SK-N-SH treated with all-trans-retinoic acid at 6 μM for 48 hours (cell line): ENCODE data around the gene UBE2I.
"Not testable (repeated sequence)": the region's sequence is repeated elsewhere in the genome, so short reads cannot be mapped to it uniquely, and the experiment has no call there.

ENCODE experiments used
- ATAC-seq: fragments of 200-7000 bp; cut with Tn5 transposase; 3 replicates; pipeline ENCODE4 v1.9.1; 2020; ENCODE audit warnings: mild to moderate bottlenecking, moderate library complexity
- ARNTL ChIP-seq: fragments of 450-650 bp; formaldehyde crosslinking; IDR thresholded peaks from 2 replicates; pipeline ENCODE4 v1.5.0; 2020; ENCODE audit warnings: low read depth, mild to moderate bottlenecking, moderate library complexity, borderline replicate concordance
- BACH2 ChIP-seq: fragments of 250-450 bp; sonication (Bioruptor Pico); IDR thresholded peaks from 2 replicates; pipeline ENCODE4 v1.9.0; 2021; ENCODE audit warnings: mild to moderate bottlenecking, borderline replicate concordance
- CREB5 ChIP-seq: fragments of 250-450 bp; sonication (Bioruptor Pico); IDR thresholded peaks from 2 replicates; pipeline ENCODE4 v1.5.1; 2020; ENCODE audit warnings: low read depth, mild to moderate bottlenecking, moderate library complexity
- CSDC2 ChIP-seq: fragments of 250-450 bp; sonication (Bioruptor Pico); IDR thresholded peaks from 2 replicates; pipeline ENCODE4 v1.5.0; 2020; ENCODE audit warnings: mild to moderate bottlenecking, moderate library complexity
- ESRRG ChIP-seq: fragments of 250-450 bp; sonication (Bioruptor Pico); IDR thresholded peaks from 2 replicates; pipeline ENCODE4 v1.6.1; 2021; ENCODE audit warnings: mild to moderate bottlenecking
- GLIS3 ChIP-seq: fragments of 250-450 bp; sonication (Bioruptor Pico); IDR thresholded peaks from 2 replicates; pipeline ENCODE4 v1.5.0; 2020; ENCODE audit warnings: mild to moderate bottlenecking, moderate library complexity
- ISL1 ChIP-seq: fragments of 250-450 bp; sonication (Bioruptor Pico); IDR thresholded peaks from 2 replicates; pipeline ENCODE4 v2.1.2; 2022; ENCODE audit warnings: mild to moderate bottlenecking, moderate library complexity
- POU6F1 ChIP-seq: fragments of 250-450 bp; sonication (Bioruptor Pico); IDR thresholded peaks from 2 replicates; pipeline ENCODE4 v1.8.0; 2021; ENCODE audit warnings: low read depth, mild to moderate bottlenecking, moderate library complexity, borderline replicate concordance
- PPARA ChIP-seq: fragments of 250-450 bp; sonication (Bioruptor Pico); IDR thresholded peaks from 2 replicates; pipeline ENCODE4 v1.5.0; 2020; ENCODE audit warnings: mild to moderate bottlenecking, borderline replicate concordance
- TCF4 ChIP-seq: fragments of 250-450 bp; sonication (Bioruptor Pico); IDR thresholded peaks from 2 replicates; pipeline ENCODE4 v1.8.0; 2021; ENCODE audit warnings: mild to moderate bottlenecking, moderate library complexity, borderline replicate concordance
- TSHZ2 ChIP-seq: fragments of 250-450 bp; sonication (Bioruptor Pico); IDR thresholded peaks from 2 replicates; pipeline ENCODE4 v1.5.0; 2020; ENCODE audit warnings: mild to moderate bottlenecking, moderate library complexity
- ZC3H10 ChIP-seq: fragments of 250-450 bp; sonication (Bioruptor Pico); IDR thresholded peaks from 2 replicates; pipeline ENCODE4 v1.5.1; 2021; ENCODE audit warnings: mild to moderate bottlenecking, moderate library complexity
- ZFP3 ChIP-seq: fragments of 250-450 bp; sonication (Bioruptor Pico); IDR thresholded peaks from 2 replicates; pipeline ENCODE4 v1.5.0; 2020; ENCODE audit warnings: mild to moderate bottlenecking, moderate library complexity
- ZFP30 ChIP-seq: fragments of 450-650 bp; formaldehyde crosslinking; IDR thresholded peaks from 2 replicates; pipeline ENCODE4 v1.5.0; 2022; ENCODE audit warnings: mild to moderate bottlenecking, moderate library complexity
- ZNF565 ChIP-seq: fragments of 450-650 bp; formaldehyde crosslinking; conservative IDR thresholded peaks from 2 replicates; pipeline ENCODE4 v1.5.0; 2020; ENCODE audit warnings: low read depth, mild to moderate bottlenecking, moderate library complexity
- ZNF8 ChIP-seq: fragments of 450-650 bp; formaldehyde crosslinking; IDR thresholded peaks from 2 replicates; pipeline ENCODE4 v1.5.0; 2020; ENCODE audit warnings: mild to moderate bottlenecking, moderate library complexity
- TF ChIP-seq, protein P1 (sequence below): fragments of 250-450 bp; sonication (Bioruptor Pico); IDR thresholded peaks from 2 replicates; pipeline ENCODE4 v1.8.0; 2020; ENCODE audit warnings: mild to moderate bottlenecking, moderate library complexity, borderline replicate concordance

The UBE2I gene

DNA sequence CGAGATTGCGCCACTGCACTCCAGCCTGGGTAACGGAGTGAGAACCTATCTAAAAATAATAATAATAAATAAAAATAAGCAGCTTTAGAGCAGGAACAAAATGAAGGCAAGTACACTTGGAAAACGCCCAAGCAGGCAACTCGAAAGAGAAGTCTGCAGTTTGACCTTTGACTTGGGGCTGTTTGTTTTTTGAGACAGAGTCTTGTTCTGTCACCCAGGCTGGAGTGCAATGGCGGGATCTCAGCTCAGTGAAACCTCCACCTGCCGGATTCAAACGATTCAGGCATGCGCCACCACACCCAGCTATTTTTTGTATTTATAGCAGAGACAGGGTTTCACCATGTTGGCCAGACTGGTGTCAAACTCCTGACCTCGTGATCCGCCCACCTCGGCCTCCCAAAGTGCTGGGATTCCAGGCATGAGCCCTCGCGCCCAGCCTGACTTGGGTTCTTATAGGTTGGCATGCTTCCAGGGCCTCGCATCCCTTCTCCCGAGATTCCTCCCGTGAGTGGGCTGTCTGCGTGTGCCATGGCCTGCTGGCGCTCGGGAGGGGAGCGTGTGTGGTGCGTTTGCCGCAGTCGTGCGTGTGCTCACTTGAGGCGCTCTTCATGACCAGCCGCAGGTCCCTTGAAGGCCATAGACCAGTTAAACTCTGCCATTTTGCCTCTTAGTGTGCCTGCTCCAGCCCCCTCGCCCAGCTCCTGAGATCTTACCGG, 18.4 kb upstream of the UBE2I start (continued):
- TF ChIP-seq ZNF565 (CRISPR knock-in tag): no peak
- no peak for TF ChIP-seq CSDC2 (CRISPR knock-in tag)
- TF ChIP-seq ISL1 (CRISPR knock-in tag): no peak
- no peak for TF ChIP-seq ZFP3 (CRISPR knock-in tag)
- TF ChIP-seq BACH2 (CRISPR knock-in tag): no peak
- no peak for TF ChIP-seq PPARA (CRISPR knock-in tag)
- no peak for TF ChIP-seq ZNF8

DNA sequence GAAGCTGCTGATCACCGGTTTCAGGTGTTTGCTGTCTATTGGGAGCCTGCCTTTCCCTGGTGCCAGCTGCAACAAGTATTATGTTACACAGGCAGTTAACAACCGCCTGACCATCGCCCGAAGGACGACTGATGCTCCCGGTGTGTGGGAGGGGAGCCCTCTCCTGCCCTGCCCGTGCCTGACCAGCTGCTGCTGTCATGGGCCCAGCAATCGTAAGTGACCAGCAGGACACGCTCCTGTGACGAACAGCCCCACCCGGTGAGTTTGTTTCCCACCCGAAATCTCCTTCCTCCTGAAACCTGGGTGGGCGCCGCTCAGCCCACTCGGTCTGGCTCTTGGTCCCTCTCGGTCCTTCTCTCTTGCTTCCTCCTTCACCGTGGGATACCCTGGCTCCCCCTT, 17.9 kb upstream of the UBE2I start:
- TF ChIP-seq TCF4 (CRISPR knock-in tag) (no peak), ZFP30 (CRISPR knock-in tag) (no peak), ESRRG (CRISPR knock-in tag) (no peak)
- TF ChIP-seq, protein P1, sequence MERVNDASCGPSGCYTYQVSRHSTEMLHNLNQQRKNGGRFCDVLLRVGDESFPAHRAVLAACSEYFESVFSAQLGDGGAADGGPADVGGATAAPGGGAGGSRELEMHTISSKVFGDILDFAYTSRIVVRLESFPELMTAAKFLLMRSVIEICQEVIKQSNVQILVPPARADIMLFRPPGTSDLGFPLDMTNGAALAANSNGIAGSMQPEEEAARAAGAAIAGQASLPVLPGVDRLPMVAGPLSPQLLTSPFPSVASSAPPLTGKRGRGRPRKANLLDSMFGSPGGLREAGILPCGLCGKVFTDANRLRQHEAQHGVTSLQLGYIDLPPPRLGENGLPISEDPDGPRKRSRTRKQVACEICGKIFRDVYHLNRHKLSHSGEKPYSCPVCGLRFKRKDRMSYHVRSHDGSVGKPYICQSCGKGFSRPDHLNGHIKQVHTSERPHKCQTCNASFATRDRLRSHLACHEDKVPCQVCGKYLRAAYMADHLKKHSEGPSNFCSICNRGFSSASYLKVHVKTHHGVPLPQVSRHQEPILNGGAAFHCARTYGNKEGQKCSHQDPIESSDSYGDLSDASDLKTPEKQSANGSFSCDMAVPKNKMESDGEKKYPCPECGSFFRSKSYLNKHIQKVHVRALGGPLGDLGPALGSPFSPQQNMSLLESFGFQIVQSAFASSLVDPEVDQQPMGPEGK (CRISPR knock-in tag): no peak
- no peak for ATAC-seq

DNA sequence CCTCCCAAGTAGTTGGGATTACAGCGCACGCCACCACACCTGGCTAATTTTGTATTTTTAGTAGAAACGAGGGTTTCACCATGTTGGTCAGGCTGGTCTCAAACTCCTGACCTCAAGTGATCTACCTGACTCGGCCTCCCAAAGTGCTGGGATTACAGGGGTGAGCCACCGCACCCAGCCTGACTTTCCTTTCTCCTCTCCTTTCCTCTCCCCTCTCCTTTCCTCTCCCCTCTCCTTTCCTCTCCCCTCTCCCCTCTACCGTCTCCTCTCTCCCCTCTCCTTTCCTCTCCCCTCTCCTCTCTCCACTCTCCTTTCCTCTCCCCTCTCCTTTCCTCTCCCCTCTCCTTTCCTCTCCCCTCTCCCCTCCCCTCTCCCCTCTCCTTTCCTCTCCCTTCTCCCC, 17.2 kb upstream of the UBE2I start:
- not testable (repeated sequence) for ATAC-seq

- not testable (repeated sequence) for ATAC-seq
Observed at GRCh38 chr16:1292808-1293207, 16.6 kb upstream of the UBE2I start.

- no peak for ATAC-seq
- TF ChIP-seq BACH2 (CRISPR knock-in tag) (no peak), ZNF565 (CRISPR knock-in tag) (no peak), TSHZ2 (CRISPR knock-in tag) (no peak), CREB5 (CRISPR knock-in tag) (no peak), GLIS3 (no peak), POU6F1 (CRISPR knock-in tag) (no peak), TCF4 (CRISPR knock-in tag) (no peak)
- TF ChIP-seq, all 23 proteins: peak for 0
Observed at GRCh38 chr16:1293921-1294656, 15.3 kb upstream of the UBE2I start.

- no peak for TF ChIP-seq BACH2 (CRISPR knock-in tag)
- TF ChIP-seq ZC3H10 (CRISPR knock-in tag): no peak
- TF ChIP-seq, protein P1 (CRISPR knock-in tag): no peak
- TF ChIP-seq ARNTL (CRISPR knock-in tag): no peak
- TF ChIP-seq ZNF8: no peak
- no peak for TF ChIP-seq ESRRG (CRISPR knock-in tag)
- no peak for TF ChIP-seq PPARA (CRISPR knock-in tag)
- ATAC-seq: no peak
Observed at GRCh38 chr16:1295465-1295864, 14.0 kb upstream of the UBE2I start.

GRCh38 chr16:1296688-1297017, 12.8 kb upstream of the UBE2I start:
- not testable (repeated sequence) for ATAC-seq
